IMR-90 (cell line): Measurements from ENCODE around the gene NLRP3. TPM values are rescaled to one million over a fixed set of nuclear protein-coding genes. Genes with fewer than 3 reads are reported as not detected.

Source experiments
- ATAC-seq: fragments of 200-7000 bp; cut with Tn5 transposase; 2 replicates; pipeline ENCODE4 v1.9.1; 2020; ENCODE audit warnings: low read depth, mild to moderate bottlenecking, moderate library complexity
- BruUV-seq: library from RNA; stranded (reverse); fragments of 400-500 nt; replicated peaks from 2 replicates; lab custom pipeline; 2021; lab: Mats Ljungman, UMichigan
- CTCF ChIA-PET: fragments of 300-600 bp; formaldehyde crosslinking; extraction: SDS; loops from one replicate; lab custom pipeline; 2021; ENCODE audit warnings: antibody characterized with exemption; lab: Yijun Ruan, JAX
- POLR2A ChIA-PET: fragments of 300-600 bp; sonication (Branson Sonifier 250); formaldehyde crosslinking; loops from one replicate; lab custom pipeline; 2022; ENCODE audit warnings: antibody characterized with exemption; ENCODE audit not compliant: unreplicated experiment; lab: Charles Lee
- DNase-seq: peaks from one replicate; pipeline ENCODE4 v3.0.0; 2013
- H2AFZ ChIP-seq: replicated peaks from 2 replicates; pipeline ENCODE3; 2013; ENCODE audit warnings: low read length, mild to moderate bottlenecking; ENCODE audit not compliant: poor library complexity
- H2AK5ac ChIP-seq: 2 replicates; pipeline ENCODE4 v1.6.1; 2013; ENCODE audit warnings: low read depth, low read length, inconsistent platforms
- H2AK9ac ChIP-seq: replicated peaks from 2 replicates; pipeline ENCODE3; 2013; ENCODE audit warnings: mild to moderate bottlenecking, low read depth, low read length, moderate library complexity; ENCODE audit not compliant: poor library complexity
- H2BK120ac ChIP-seq: 2 replicates; pipeline ENCODE4 v1.6.1; 2013; ENCODE audit warnings: low read depth, low read length, inconsistent platforms
- H2BK15ac ChIP-seq: 3 replicates; pipeline ENCODE4 v1.6.1; 2013; ENCODE audit warnings: low read depth, low read length, inconsistent platforms
- H2BK20ac ChIP-seq: 2 replicates; pipeline ENCODE4 v1.6.1; 2013; ENCODE audit warnings: low read depth, mild to moderate bottlenecking, inconsistent platforms, low read length, moderate library complexity
- H2BK5ac ChIP-seq: 2 replicates; pipeline ENCODE4 v1.6.1; 2013; ENCODE audit warnings: mild to moderate bottlenecking, low read depth, low read length, inconsistent platforms; ENCODE audit not compliant: poor library complexity, severe bottlenecking
- H3K14ac ChIP-seq: replicated peaks from 2 replicates; pipeline ENCODE4 v1.6.1; 2013; ENCODE audit warnings: low read depth, low read length, inconsistent platforms
- H3K18ac ChIP-seq: 2 replicates; pipeline ENCODE4 v1.6.1; 2013; ENCODE audit warnings: low read depth, low read length, control low read depth
- H3K23ac ChIP-seq: 2 replicates; pipeline ENCODE4 v1.6.1; 2013; ENCODE audit warnings: low read depth, low read length, inconsistent platforms
- H3K27ac ChIP-seq: 2 replicates; pipeline ENCODE4 v1.5.1; 2013; ENCODE audit warnings: mild to moderate bottlenecking, control low read depth, low read length; ENCODE audit not compliant: insufficient read depth
- H3K27me3 ChIP-seq: 2 replicates; pipeline ENCODE4 v1.6.1; 2013; ENCODE audit warnings: low read length; ENCODE audit not compliant: control insufficient read depth, insufficient read depth
- H3K36me3 ChIP-seq: 2 replicates; pipeline ENCODE4 v1.6.1; 2013; ENCODE audit warnings: low read length, mixed read lengths; ENCODE audit not compliant: control insufficient read depth, insufficient read depth
- H3K4ac ChIP-seq: 2 replicates; pipeline ENCODE4 v1.6.1; 2013; ENCODE audit warnings: low read depth, low read length, inconsistent platforms
- H3K4me1 ChIP-seq: 2 replicates; pipeline ENCODE4 v1.6.1; 2013; ENCODE audit warnings: low read length, mixed read lengths; ENCODE audit not compliant: control insufficient read depth, insufficient read depth
- H3K4me2 ChIP-seq: 2 replicates; pipeline ENCODE4 v1.6.1; 2013; ENCODE audit warnings: low read depth, mild to moderate bottlenecking, control low read depth, low read length, moderate library complexity
- H3K4me3 ChIP-seq: 2 replicates; pipeline ENCODE4 v1.5.1; 2013; ENCODE audit warnings: low read depth, mild to moderate bottlenecking, control low read depth, low read length, moderate library complexity; ENCODE audit not compliant: insufficient read depth
- H3K56ac ChIP-seq: 2 replicates; pipeline ENCODE4 v1.6.1; 2013; ENCODE audit warnings: low read length, inconsistent platforms; ENCODE audit not compliant: insufficient read depth; ENCODE audit errors: extremely low read depth
- H3K79me1 ChIP-seq, 2 experiments: 2 replicates each; pipeline ENCODE4 v1.6.1; 2013; ENCODE audit warnings: low read length in 2 of 2, inconsistent platforms in 1 of 2, low read depth in 1 of 2
- H3K9ac ChIP-seq: 2 replicates; pipeline ENCODE4 v1.6.1; 2013; ENCODE audit warnings: low read depth, low read length, control low read depth
- H3K9me1 ChIP-seq: 2 replicates; pipeline ENCODE4 v1.6.1; 2013; ENCODE audit warnings: low read length, inconsistent platforms; ENCODE audit not compliant: insufficient read depth
- H3K9me3 ChIP-seq: 2 replicates; pipeline ENCODE4 v1.6.1; 2013; ENCODE audit warnings: low read length; ENCODE audit not compliant: control insufficient read depth, insufficient read depth
- H4K20me1 ChIP-seq: 2 replicates; pipeline ENCODE4 v1.6.1; 2013; ENCODE audit warnings: low read length, inconsistent platforms; ENCODE audit not compliant: insufficient read depth
- H4K5ac ChIP-seq: 2 replicates; pipeline ENCODE4 v1.6.1; 2013; ENCODE audit warnings: mild to moderate bottlenecking, low read depth, low read length, control low read depth
- H4K8ac ChIP-seq, 2 experiments: 2 replicates each; pipeline ENCODE4 v1.6.1; 2013; ENCODE audit warnings: low read depth in 2 of 2, low read length in 2 of 2, control low read depth in 1 of 2, inconsistent platforms in 1 of 2
- H4K91ac ChIP-seq: 2 replicates; pipeline ENCODE4 v1.6.1; 2013; ENCODE audit warnings: low read depth, low read length, inconsistent platforms; ENCODE audit not compliant: insufficient read depth
- BHLHE40 ChIP-seq: fragments of 150-350 bp; IDR thresholded peaks from 2 replicates; pipeline ENCODE4 v1.6.1; 2016; ENCODE audit warnings: mild to moderate bottlenecking, low read depth, low read length
- CEBPB ChIP-seq: IDR thresholded peaks from 2 replicates; pipeline ENCODE4 v1.6.1; 2012; ENCODE audit warnings: low read depth, low read length, improper control_type of control experiment
- CHD1 ChIP-seq: IDR thresholded peaks from 2 replicates; pipeline ENCODE4 v1.6.1; 2012; ENCODE audit warnings: low read depth, low read length, improper control_type of control experiment
- CTCF ChIP-seq: conservative IDR thresholded peaks from 2 replicates; pipeline ENCODE4 v1.5.1; 2012; ENCODE audit warnings: mild to moderate bottlenecking, low read depth, low read length, improper control_type of control experiment
- ELK1 ChIP-seq: fragments of 150-350 bp; IDR thresholded peaks from 2 replicates; pipeline ENCODE4 v1.6.1; 2016; ENCODE audit warnings: low read depth, mild to moderate bottlenecking, low read length, moderate library complexity, borderline replicate concordance
- FOS ChIP-seq: fragments of 150-350 bp; IDR thresholded peaks from 2 replicates; pipeline ENCODE4 v1.6.1; 2016; ENCODE audit warnings: low read depth, low read length
- MAFK ChIP-seq: IDR thresholded peaks from 2 replicates; pipeline ENCODE4 v1.6.1; 2012; ENCODE audit warnings: low read depth, low read length, improper control_type of control experiment
- MAZ ChIP-seq: IDR thresholded peaks from 2 replicates; pipeline ENCODE4 v1.6.1; 2012; ENCODE audit warnings: low read depth, mild to moderate bottlenecking, low read length, improper control_type of control experiment, moderate library complexity, borderline replicate concordance
- MXI1 ChIP-seq: IDR thresholded peaks from 2 replicates; pipeline ENCODE4 v1.6.1; 2012; ENCODE audit warnings: low read depth, mild to moderate bottlenecking, low read length, moderate library complexity, borderline replicate concordance
- NFE2L2 ChIP-seq: fragments of 150-350 bp; IDR thresholded peaks from 2 replicates; pipeline ENCODE4 v1.6.1; 2016; ENCODE audit warnings: low read depth, mild to moderate bottlenecking, low read length
- POLR2A ChIP-seq: IDR thresholded peaks from 2 replicates; pipeline ENCODE4 v1.6.1; 2012; ENCODE audit warnings: mild to moderate bottlenecking, low read depth, low read length
- RAD21 ChIP-seq: IDR thresholded peaks from 2 replicates; pipeline ENCODE4 v1.6.1; 2012; ENCODE audit warnings: low read length, improper control_type of control experiment
- RCOR1 ChIP-seq: IDR thresholded peaks from 2 replicates; pipeline ENCODE4 v1.6.1; 2012; ENCODE audit warnings: mild to moderate bottlenecking, low read length, improper control_type of control experiment; ENCODE audit not compliant: insufficient replicate concordance
- RFX5 ChIP-seq: IDR thresholded peaks from 2 replicates; pipeline ENCODE4 v1.8.0; 2012; ENCODE audit warnings: low read depth, mild to moderate bottlenecking, low read length, moderate library complexity
- SMC3 ChIP-seq: fragments of 150-350 bp; IDR thresholded peaks from 2 replicates; pipeline ENCODE4 v1.6.1; 2016; ENCODE audit warnings: low read depth, mild to moderate bottlenecking, antibody characterized with exemption, low read length, moderate library complexity
- USF2 ChIP-seq: fragments of 150-350 bp; IDR thresholded peaks from 2 replicates; pipeline ENCODE4 v1.6.1; 2017; ENCODE audit warnings: mild to moderate bottlenecking, antibody characterized with exemption, low read length, low read depth
- WGBS, 2 experiments: methylation state at CpG; one replicate each; pipeline versions ENCODE4 v1.1.5 to v1.1.7; 2013; ENCODE audit warnings: missing lambda C conversion rate in 2 of 2; ENCODE audit not compliant: insufficient read length in 1 of 2; ENCODE audit errors: extremely low coverage in 2 of 2; 5-methylcytosine and 5-hydroxymethylcytosine counted together
- dilution Hi-C: fragments of 300-500 bp; cut with HindIII; formaldehyde crosslinking; loops from one replicate; pipeline ENCODE4 v1.14.3; 2018; ENCODE audit warnings: low sequenced_read_pairs; ENCODE audit not compliant: unreplicated experiment
- in situ Hi-C: fragments of 300-500 bp; cut with MboI; formaldehyde crosslinking; loops from 3 replicates; pipeline ENCODE4 v1.14.3; 2019; ENCODE audit warnings: low sequenced_read_pairs, inconsistent platforms, mixed read lengths
- intact Hi-C: fragments of 100-400 bp; cut with micrococcal nuclease; formaldehyde crosslinking; loops from 2 replicates; pipeline ENCODE4 v1.10.0; 2022
- polyA plus RNA-seq, 3 experiments: library from polyadenylated mRNA; depleted of rRNA; stranded (reverse); fragments of >200 nt; gene quantifications; 2 replicates each; pipeline ENCODE4 v1.2.3, GENCODE V29; 2012; ENCODE audit warnings: low replicate concordance in 1 of 3
- total RNA-seq: library from RNA; depleted of rRNA; stranded (reverse); fragments of >200 nt; gene quantifications from 2 replicates; pipeline ENCODE4 v1.2.3, GENCODE V29; 2012

NLRP3 gene
- total and polyA plus RNA-seq, 2 of the 4 experiments (the other 2 are of a cell fraction) = 0.18 TPM; not detected in 1

- Histone ChIP-seq H3K9ac (no peak overlapping the region), H3K4me1 (no peaks in the 10 kb centered on the region), H4K8ac (no peak overlapping the region), H2AK9ac (no peak overlapping the region), H2BK15ac (no peak overlapping the region), H3K4ac (no peak overlapping the region), H3K4me2 (no peak overlapping the region), H2BK20ac (no peak overlapping the region), H4K5ac (no peak overlapping the region), H2AFZ (no peak overlapping the region), H3K23ac (no peak overlapping the region), H3K14ac (no peak overlapping the region), H3K18ac (no peak overlapping the region), H2BK120ac (no peak overlapping the region), H3K4me3 (no peak overlapping the region), H2BK5ac (no peak overlapping the region), H3K36me3 (no peaks in the 10 kb centered on the region), H3K27ac (no peak overlapping the region), H3K9me1 (no peaks in the 10 kb centered on the region), H3K79me1 (no peaks in the 10 kb centered on the region), H2AK5ac (no peak overlapping the region), H4K20me1 (no peaks in the 10 kb centered on the region), H3K9me3 (peaks cover 5% of the 10 kb centered on the region; the same call in 1 of the 2 replicates), H4K91ac (no peak overlapping the region), H3K27me3 (no peaks in the 10 kb centered on the region), H3K56ac (no peak overlapping the region)
- BruUV-seq = no TSS peak
- WGBS, 2 experiments = no CpG with 5 or more reads among the region's 9 CpGs
- ChIA-PET CTCF (no interaction called here), POLR2A (no interaction called here)
- in situ Hi-C loops = no loop called here
- TF ChIP-seq MXI1 (no peak), MAZ (no peak), RCOR1 (no peak), ELK1 (no peak), POLR2A (no peak), BHLHE40 (no peak), CTCF (no peak), MAFK (no peak), RFX5 (no peak), FOS (no peak), NFE2L2 (no peak), CEBPB (no peak), USF2 (no peak), SMC3 (no peak), CHD1 (no peak), RAD21 (no peak)
- dilution Hi-C loops = no loop called here
- ATAC-seq (no peak), DNase-seq (no peak)
- intact Hi-C loops = no loop called here
These were observed 15.7 kb downstream of the NLRP3 start for GRCh38 chr1:247431643-247432042.
